ENCODE data around the gene ACLY. TPM values are rescaled to one million over a fixed set of nuclear protein-coding genes. Genes with fewer than 3 reads are reported as not detected.

ACLY gene
- polyA plus RNA-seq, 3 donors: 87.1 to 95.2 (median 88.7) TPM

GRCh38 chr17:41821776-41822175 lies 97.0 kb downstream of the ACLY start:
- DNase-seq (ENCODE audit: extremely low read depth in 1 of 11, low read depth in 9 of 11, low spot score in 4 of 11): no peak

GRCh38 chr17:41818024-41818423 lies 100.7 kb downstream of the ACLY start:
- DNase-seq (ENCODE audit: extremely low read depth in 1 of 11, low read depth in 9 of 11, low spot score in 4 of 11): no peak

Other genes starting within 250 kb of the ACLY start
- 100 to 1,000 TPM; 706 to 791 (median 745) TPM for gene EIF1, start 230.1 kb downstream of the ACLY start, polyA plus RNA-seq (ENCODE audit: insufficient read length in 3 of 3)
- not detected for gene GAST, start 206.6 kb downstream of the ACLY start, polyA plus RNA-seq (ENCODE audit: insufficient read length in 3 of 3)
- 1 to 10 TPM in 1 of 3 donors, under 1 TPM in 2; 0.90 to 1.2 (median 0.90) TPM for gene HAP1, start 184.3 kb downstream of the ACLY start, polyA plus RNA-seq (ENCODE audit: insufficient read length in 3 of 3)
- 100 to 1,000 TPM; 169 to 222 (median 221) TPM for gene JUP, start 132.2 kb downstream of the ACLY start, polyA plus RNA-seq (ENCODE audit: insufficient read length in 3 of 3)
- gene P3H4, start 107.0 kb downstream of the ACLY start, polyA plus RNA-seq (ENCODE audit: insufficient read length in 3 of 3): 10 to 100 TPM; 31.4 to 47.4 (median 40.1) TPM
- 100 to 1,000 TPM; 133 to 178 (median 165) TPM for gene FKBP10, start 105.9 kb downstream of the ACLY start, polyA plus RNA-seq (ENCODE audit: insufficient read length in 3 of 3)
- 10 to 100 TPM; 79.5 to 95.7 (median 89.9) TPM for gene NT5C3B, start 82.7 kb downstream of the ACLY start, polyA plus RNA-seq (ENCODE audit: insufficient read length in 3 of 3)
- gene KLHL10, start 81.1 kb downstream of the ACLY start, polyA plus RNA-seq (ENCODE audit: insufficient read length in 3 of 3): under 1 TPM; 0.16 to 0.33 (median 0.26) TPM
- 1 to 10 TPM; 9.0 to 9.8 (median 9.7) TPM for gene KLHL11, start 53.5 kb downstream of the ACLY start, polyA plus RNA-seq (ENCODE audit: insufficient read length in 3 of 3)
- 1 to 10 TPM; 5.6 to 9.1 (median 8.4) TPM for gene ODAD4, start 11.7 kb upstream of the ACLY start, polyA plus RNA-seq (ENCODE audit: insufficient read length in 3 of 3)
- 10 to 100 TPM; 56.5 to 84.0 (median 68.4) TPM for gene CNP, start 47.8 kb upstream of the ACLY start, polyA plus RNA-seq (ENCODE audit: insufficient read length in 3 of 3)
- gene DNAJC7, start 98.5 kb upstream of the ACLY start, polyA plus RNA-seq (ENCODE audit: insufficient read length in 3 of 3): 100 to 1,000 TPM; 153 to 162 (median 154) TPM
- gene NKIRAS2, start 101.1 kb upstream of the ACLY start, polyA plus RNA-seq (ENCODE audit: insufficient read length in 3 of 3): 10 to 100 TPM; 48.9 to 58.2 (median 49.8) TPM
- 1 to 10 TPM; 3.4 to 6.4 (median 4.6) TPM for gene C17orf113, start 131.7 kb upstream of the ACLY start, polyA plus RNA-seq (ENCODE audit: insufficient read length in 3 of 3)
- 1 to 10 TPM; 8.7 TPM for gene ZNF385C, start 179.5 kb upstream of the ACLY start, polyA plus RNA-seq (ENCODE audit: insufficient read length in 3 of 3)
- gene DHX58, start 193.8 kb upstream of the ACLY start, polyA plus RNA-seq (ENCODE audit: insufficient read length in 3 of 3): 10 to 100 TPM in 1 of 3 donors, 1 to 10 TPM in 2; 7.1 to 13.3 (median 7.1) TPM
- 10 to 100 TPM; 57.5 to 81.7 (median 70.9) TPM for gene KAT2A, start 202.4 kb upstream of the ACLY start, polyA plus RNA-seq (ENCODE audit: insufficient read length in 3 of 3)
- gene HSPB9, start 203.9 kb upstream of the ACLY start, polyA plus RNA-seq (ENCODE audit: insufficient read length in 3 of 3): under 1 TPM; 0.12 to 0.46 (median 0.30) TPM
- 100 to 1,000 TPM; 118 to 151 (median 148) TPM for gene RAB5C, start 236.0 kb upstream of the ACLY start, polyA plus RNA-seq (ENCODE audit: insufficient read length in 3 of 3)